Progenitor cell of endocrine pancreas (in vitro differentiated cells): ENCODE data around the gene TRIM25. TPM values are rescaled to one million over a fixed set of nuclear protein-coding genes. Genes with fewer than 3 reads are reported as not detected.

ENCODE experiments used
- DNase-seq: peaks from one replicate; pipeline ENCODE4 v3.0.0; 2021; ENCODE audit warnings: low spot score; ENCODE audit not compliant: unreplicated experiment
- H3K27ac Mint-ChIP-seq: 2 replicates; pipeline ENCODE4 v1.8.0; 2021; ENCODE audit warnings: mild to moderate bottlenecking, moderate library complexity, mixed read lengths
- H3K27me3 Mint-ChIP-seq: 2 replicates; pipeline ENCODE4 v1.8.0; 2021; ENCODE audit warnings: mixed read lengths
- H3K36me3 Mint-ChIP-seq: 2 replicates; pipeline ENCODE4 v1.8.0; 2022; ENCODE audit warnings: mixed read lengths; ENCODE audit not compliant: insufficient read depth
- H3K4me1 Mint-ChIP-seq: 2 replicates; pipeline ENCODE4 v1.8.0; 2021; ENCODE audit warnings: low read depth, mixed read lengths
- H3K4me3 Mint-ChIP-seq: 2 replicates; pipeline ENCODE4 v1.8.0; 2021; ENCODE audit warnings: low read depth, mild to moderate bottlenecking, moderate library complexity, mixed read lengths
- H3K9me3 Mint-ChIP-seq: 2 replicates; pipeline ENCODE4 v1.8.0; 2021; ENCODE audit warnings: low read depth, mixed read lengths
- total RNA-seq: library from RNA; stranded (reverse); gene quantifications from 2 replicates; pipeline ENCODE4 v1.2.1, GENCODE V29; 2021
- TF ChIP-seq, protein P1 (sequence below): fragments of 200-600 bp; sonication (generic); IDR thresholded peaks from one replicate; pipeline ENCODE4 v1.5.0; 2021; ENCODE audit warnings: antibody characterized with exemption, mild to moderate bottlenecking; ENCODE audit not compliant: unreplicated experiment

The TRIM25 gene
- total RNA-seq, 1 donor from 2014 or later: 29.9 TPM

GRCh38 chr17:56909742-56910508 is 3.9 kb downstream of the TRIM25 start:
- Mint-ChIP-seq H3K27ac (no peak overlapping the region), H3K9me3 (no peaks in the 10 kb centered on the region), H3K4me3 (no peak overlapping the region), H3K36me3 (peaks cover 13% of the 10 kb centered on the region), H3K4me1 (peaks cover 7% of the 10 kb centered on the region), H3K27me3 (no peaks in the 10 kb centered on the region)
- no peak for DNase-seq
- TF ChIP-seq, protein P1, sequence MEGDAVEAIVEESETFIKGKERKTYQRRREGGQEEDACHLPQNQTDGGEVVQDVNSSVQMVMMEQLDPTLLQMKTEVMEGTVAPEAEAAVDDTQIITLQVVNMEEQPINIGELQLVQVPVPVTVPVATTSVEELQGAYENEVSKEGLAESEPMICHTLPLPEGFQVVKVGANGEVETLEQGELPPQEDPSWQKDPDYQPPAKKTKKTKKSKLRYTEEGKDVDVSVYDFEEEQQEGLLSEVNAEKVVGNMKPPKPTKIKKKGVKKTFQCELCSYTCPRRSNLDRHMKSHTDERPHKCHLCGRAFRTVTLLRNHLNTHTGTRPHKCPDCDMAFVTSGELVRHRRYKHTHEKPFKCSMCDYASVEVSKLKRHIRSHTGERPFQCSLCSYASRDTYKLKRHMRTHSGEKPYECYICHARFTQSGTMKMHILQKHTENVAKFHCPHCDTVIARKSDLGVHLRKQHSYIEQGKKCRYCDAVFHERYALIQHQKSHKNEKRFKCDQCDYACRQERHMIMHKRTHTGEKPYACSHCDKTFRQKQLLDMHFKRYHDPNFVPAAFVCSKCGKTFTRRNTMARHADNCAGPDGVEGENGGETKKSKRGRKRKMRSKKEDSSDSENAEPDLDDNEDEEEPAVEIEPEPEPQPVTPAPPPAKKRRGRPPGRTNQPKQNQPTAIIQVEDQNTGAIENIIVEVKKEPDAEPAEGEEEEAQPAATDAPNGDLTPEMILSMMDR: no peak

GRCh38 chr17:56908001-56908542 is 5.8 kb downstream of the TRIM25 start:
- DNase-seq: no peak
- no peaks in the 10 kb centered on the region for H3K9me3 Mint-ChIP-seq
- peaks cover 20% of the 10 kb centered on the region for H3K36me3 Mint-ChIP-seq
- H3K27me3 Mint-ChIP-seq: no peaks in the 10 kb centered on the region
- peaks cover 1% of the 10 kb centered on the region for H3K4me1 Mint-ChIP-seq
- H3K4me3 Mint-ChIP-seq: no peak overlapping the region
- TF ChIP-seq, protein P1: no peak
- H3K27ac Mint-ChIP-seq: no peak overlapping the region

DNA sequence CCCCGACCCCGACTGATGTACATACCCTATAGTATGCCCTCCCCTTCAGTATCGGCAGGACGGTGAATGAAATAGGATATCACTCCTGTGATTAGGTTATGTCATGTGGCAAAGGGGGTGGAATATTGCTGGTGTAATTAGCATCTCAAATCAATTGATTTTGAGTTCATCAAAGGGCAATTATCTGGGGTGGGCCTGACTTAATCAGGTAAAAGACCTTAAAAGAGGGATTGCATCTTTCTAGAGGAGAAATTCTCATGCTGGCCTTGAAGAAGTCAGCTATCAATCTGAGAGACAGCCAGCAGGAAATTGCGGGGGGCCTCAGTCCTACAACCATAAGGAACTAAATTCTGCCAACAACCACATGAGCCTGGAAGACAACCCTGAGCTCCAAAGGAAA is 10.3 kb downstream of the TRIM25 start:
- TF ChIP-seq, protein P1: no peak
- Mint-ChIP-seq H3K4me3 (no peak overlapping the region), H3K27me3 (no peaks in the 10 kb centered on the region), H3K36me3 (peaks cover 33% of the 10 kb centered on the region), H3K4me1 (peaks cover 4% of the 10 kb centered on the region), H3K27ac (no peak overlapping the region), H3K9me3 (no peaks in the 10 kb centered on the region)
- DNase-seq: no peak

DNA sequence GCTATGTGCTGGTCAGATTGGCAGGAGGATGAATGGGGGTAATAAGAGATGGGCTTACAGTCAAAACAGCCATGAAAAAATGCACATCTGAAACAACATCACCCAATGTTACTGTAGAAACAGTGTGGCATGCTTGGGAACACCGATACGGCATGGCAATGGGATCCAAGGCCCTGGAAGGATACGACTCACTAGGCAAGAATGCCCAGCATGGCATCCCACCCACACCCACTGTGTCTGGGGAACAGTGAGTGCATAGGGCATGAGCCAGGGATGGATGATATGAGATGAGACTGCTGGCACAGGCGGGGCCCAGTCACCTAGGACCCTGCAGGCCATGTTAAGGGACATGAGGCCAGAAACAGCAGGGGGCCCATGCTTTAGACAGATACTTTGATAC is 11.5 kb downstream of the TRIM25 start:
- Mint-ChIP-seq H3K36me3 (peaks cover 28% of the 10 kb centered on the region), H3K4me1 (peaks cover 6% of the 10 kb centered on the region), H3K4me3 (no peak overlapping the region), H3K27me3 (no peaks in the 10 kb centered on the region), H3K9me3 (no peaks in the 10 kb centered on the region), H3K27ac (no peak overlapping the region)
- no peak for DNase-seq
- TF ChIP-seq, protein P1: no peak

DNA sequence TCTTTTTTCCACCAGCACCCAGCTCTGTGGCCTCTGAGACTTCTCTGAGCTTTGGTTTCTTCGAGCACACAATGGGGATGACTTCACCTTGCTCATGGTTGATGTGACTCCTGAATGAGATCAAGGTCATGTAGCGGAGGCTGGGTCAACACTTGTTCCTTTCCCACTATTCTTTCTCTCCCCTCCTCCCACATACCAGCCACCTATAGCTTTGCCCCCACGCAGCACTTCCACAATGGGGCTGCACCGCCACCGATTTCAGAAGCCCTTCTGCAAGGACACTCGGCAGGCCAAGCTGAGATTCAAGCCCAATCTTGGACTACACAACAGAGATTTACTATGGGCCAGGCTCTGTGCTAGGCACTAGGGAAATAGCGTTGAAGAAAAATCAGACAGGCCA is 14.4 kb downstream of the TRIM25 start:
- Mint-ChIP-seq H3K27me3 (no peaks in the 10 kb centered on the region), H3K27ac (no peak overlapping the region), H3K4me1 (peaks cover 7% of the 10 kb centered on the region), H3K36me3 (peaks cover 24% of the 10 kb centered on the region), H3K4me3 (no peak overlapping the region), H3K9me3 (no peaks in the 10 kb centered on the region)
- DNase-seq: no peak
- TF ChIP-seq, protein P1: no peak
